Measurements from ENCODE around the gene SLU7. TPM values are rescaled to one million over a fixed set of nuclear protein-coding genes. Genes with fewer than 3 reads are reported as not detected.

SLU7 gene
- total RNA-seq, 4 donors from 2014 or later = 70.1 to 122 (median 96.3) TPM

DNA sequence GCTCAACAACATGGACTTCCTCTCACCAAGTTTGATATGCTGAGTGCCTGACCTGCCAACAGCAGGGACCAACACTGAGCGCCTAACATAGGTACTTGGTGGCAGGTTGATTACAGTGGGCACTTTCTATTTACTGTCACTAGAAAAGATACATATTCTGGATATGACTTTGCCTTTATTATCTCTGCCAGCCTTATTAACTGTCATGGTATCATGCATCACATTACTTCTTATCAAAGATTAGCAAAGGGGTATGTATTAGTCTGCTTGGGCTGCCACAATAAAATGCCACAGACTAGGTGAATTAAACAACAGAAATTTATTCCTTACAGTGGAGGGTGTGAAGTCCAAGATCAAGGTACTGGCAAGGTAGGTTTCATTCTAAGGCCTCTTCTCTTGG, 34.2 kb downstream of the SLU7 start:
- WGBS, 2 donors = 100% methylated on average over 1 of the region's 1 CpG
- H3K9me3 ChIP-seq = no peaks in the 10 kb centered on the region
- H3K4me1 ChIP-seq = no peaks in the 10 kb centered on the region
- H3K27me3 ChIP-seq = no peaks in the 10 kb centered on the region
- intact Hi-C loops (cut with DNase I) = no loop called here
- no peak for DNase-seq
- H3K36me3 ChIP-seq = no peaks in the 10 kb centered on the region
- H3K4me3 ChIP-seq (replicated peaks in 1 of 3) = no peak overlapping the region
- TF ChIP-seq POLR2A (IDR thresholded peaks at IDR 0.05) (no peak), CTCF (IDR thresholded peaks at IDR 0.05) (no peak)
- no peak overlapping the region for H3K27ac ChIP-seq

- 71 to 72% methylated on average over 3 of the region's 3 CpGs for WGBS, 2 donors
- TF ChIP-seq POLR2A (IDR thresholded peaks at IDR 0.05) = no peak
- no peak for TF ChIP-seq CTCF (IDR thresholded peaks at IDR 0.05)
- intact Hi-C loops (cut with DNase I) = no loop called here
- no peaks in the 10 kb centered on the region for H3K9me3 ChIP-seq
- no peak overlapping the region for H3K4me3 ChIP-seq (replicated peaks in 1 of 3)
- no peak overlapping the region for H3K27ac ChIP-seq
- no peak for DNase-seq
- no peaks in the 10 kb centered on the region for H3K27me3 ChIP-seq
- H3K36me3 ChIP-seq = no peaks in the 10 kb centered on the region
- H3K4me1 ChIP-seq = no peaks in the 10 kb centered on the region
These were observed 36.5 kb downstream of the SLU7 start for GRCh38 chr5:160382346-160382745.

DNA sequence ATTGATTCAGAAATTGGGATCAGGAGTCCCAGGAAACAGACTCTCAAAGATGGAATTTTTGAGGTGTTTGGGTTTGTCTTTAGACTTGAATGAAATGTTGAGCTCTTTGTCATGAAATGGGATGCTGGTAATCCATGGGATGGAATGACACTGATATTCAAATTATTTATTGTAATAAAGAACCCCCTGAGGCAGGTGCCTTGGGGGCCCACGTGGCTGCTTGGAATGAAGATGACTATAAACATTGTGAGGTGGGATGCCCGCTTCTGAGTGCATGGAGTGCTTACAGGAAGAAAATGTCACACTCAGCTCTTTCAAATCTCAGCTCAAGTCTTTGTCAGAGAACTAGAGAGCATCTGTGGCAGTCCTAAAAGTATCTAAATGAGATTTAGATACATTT, 38.8 kb downstream of the SLU7 start:
- no peak for DNase-seq
- intact Hi-C loops (cut with DNase I) = no loop called here
- no peak for TF ChIP-seq POLR2A (IDR thresholded peaks at IDR 0.05)
- no peak for TF ChIP-seq CTCF (IDR thresholded peaks at IDR 0.05)
- Histone ChIP-seq H3K36me3 (no peaks in the 10 kb centered on the region), H3K9me3 (no peaks in the 10 kb centered on the region), H3K4me1 (no peaks in the 10 kb centered on the region), H3K27ac (no peak overlapping the region), H3K4me3 (replicated peaks in 1 of 3) (no peak overlapping the region), H3K27me3 (no peaks in the 10 kb centered on the region)
- WGBS, 2 donors = 67 to 81% methylated on average over 2 of the region's 2 CpGs

DNA sequence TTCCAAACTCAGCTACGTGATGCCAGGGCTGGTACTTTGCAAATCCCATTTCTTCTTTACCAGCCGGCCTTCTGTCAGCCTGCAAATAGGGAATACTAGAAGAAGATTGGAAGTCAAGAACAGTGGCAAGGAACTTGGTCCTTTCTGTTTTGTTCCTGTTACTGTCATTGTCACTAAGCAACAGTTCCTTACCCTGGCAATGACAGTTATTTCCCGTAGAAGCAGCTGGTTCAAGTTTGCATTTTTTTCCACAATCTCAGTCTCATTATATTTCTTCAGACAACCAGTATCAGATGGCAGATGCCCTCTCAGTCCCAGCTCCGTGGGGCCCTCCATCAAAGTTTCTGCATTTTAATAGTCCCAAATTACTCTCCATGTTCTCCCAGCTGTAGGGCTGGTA, 39.4 kb downstream of the SLU7 start:
- Histone ChIP-seq H3K27ac (no peak overlapping the region), H3K27me3 (no peaks in the 10 kb centered on the region), H3K4me1 (no peaks in the 10 kb centered on the region), H3K9me3 (no peaks in the 10 kb centered on the region), H3K4me3 (replicated peaks in 1 of 3) (no peak overlapping the region), H3K36me3 (no peaks in the 10 kb centered on the region)
- DNase-seq = no peak
- 53 to 76% methylated on average over 4 of the region's 4 CpGs for WGBS, 2 donors
- TF ChIP-seq POLR2A (IDR thresholded peaks at IDR 0.05) (no peak), CTCF (IDR thresholded peaks at IDR 0.05) (no peak)
- intact Hi-C loops (cut with DNase I) = no loop called here

DNA sequence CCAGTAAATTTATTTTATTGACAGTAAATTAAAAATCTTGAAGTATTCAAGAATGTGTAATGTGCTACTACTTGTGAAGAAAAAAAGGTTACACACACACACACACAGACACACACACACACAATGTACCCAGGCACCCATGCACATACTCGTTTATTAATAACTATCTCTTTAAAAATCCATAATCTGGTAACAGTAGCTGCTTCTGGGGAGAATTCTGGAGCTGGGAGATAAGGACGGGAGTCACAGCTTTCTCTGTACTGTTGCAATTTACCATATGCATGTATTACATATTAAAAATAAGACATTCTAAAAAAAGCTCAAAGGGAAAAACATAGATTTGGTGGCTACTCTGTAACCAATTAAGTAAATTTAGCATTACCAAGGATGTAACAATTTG, 40.6 kb downstream of the SLU7 start:
- Histone ChIP-seq H3K4me3 (replicated peaks in 1 of 3) (no peak overlapping the region), H3K27ac (no peak overlapping the region), H3K9me3 (no peaks in the 10 kb centered on the region), H3K36me3 (no peaks in the 10 kb centered on the region), H3K27me3 (no peaks in the 10 kb centered on the region), H3K4me1 (no peaks in the 10 kb centered on the region)
- no peak for TF ChIP-seq CTCF (IDR thresholded peaks at IDR 0.05)
- no peak for TF ChIP-seq POLR2A (IDR thresholded peaks at IDR 0.05)
- 75 to 79% methylated on average over 2 of the region's 2 CpGs for WGBS, 2 donors
- intact Hi-C loops (cut with DNase I) = no loop called here
- DNase-seq = no peak
